Measurements from ENCODE around the gene NFAM1. TPM values are rescaled to one million over a fixed set of nuclear protein-coding genes. Genes with fewer than 3 reads are reported as not detected.

The NFAM1 gene
- total and polyA plus RNA-seq, 2 experiments from 2014 or later: 0.53 to 1.0 TPM

GRCh38 chr22:42452916-42453315 is 20.7 kb upstream of the NFAM1 start:
- no peaks in the 10 kb centered on the region for H3K9me3 ChIP-seq (ENCODE audit: low read depth)
- H3K4me3 ChIP-seq: no peak overlapping the region
- no peak overlapping the region for H2AFZ ChIP-seq
- no peaks in the 10 kb centered on the region for H3K9me2 ChIP-seq (replicated peaks; ENCODE audit: insufficient read depth)
- H4K20me1 ChIP-seq (ENCODE audit: insufficient read depth, poor library complexity, severe bottlenecking): no peaks in the 10 kb centered on the region
- no peaks in the 10 kb centered on the region for H3K36me3 ChIP-seq (replicated peaks; ENCODE audit: insufficient read depth, low read depth)
- WGBS (ENCODE audit: low lambda C conversion rate, missing lambda C conversion rate): 85% methylated on average over 6 of the region's 6 CpGs
- no peak overlapping the region for H3K4me2 ChIP-seq
- H3K27ac ChIP-seq: no peak overlapping the region
- H3K27me3 ChIP-seq: no peaks in the 10 kb centered on the region
- no peak for TF ChIP-seq EZH2 (IDR thresholded peaks at IDR 0.05; ENCODE audit: borderline replicate concordance)
- no peak for TF ChIP-seq CTCF (IDR thresholded peaks at IDR 0.05; ENCODE audit: poor library complexity)
- TF ChIP-seq EZH2phosphoT487 (IDR thresholded peaks at IDR 0.05; ENCODE audit: low read depth, severe bottlenecking, unreplicated experiment): no peak
- DNase-seq (ENCODE audit: low spot score): no peak
- H3K4me1 ChIP-seq (ENCODE audit: insufficient read depth): no peaks in the 10 kb centered on the region
- H3K79me2 ChIP-seq: no peaks in the 10 kb centered on the region

GRCh38 chr22:42452456-42452855 is 20.3 kb upstream of the NFAM1 start:
- Histone ChIP-seq H3K4me1 (ENCODE audit: insufficient read depth) (no peaks in the 10 kb centered on the region), H3K9me2 (replicated peaks; ENCODE audit: insufficient read depth) (no peaks in the 10 kb centered on the region), H3K4me2 (no peak overlapping the region), H2AFZ (no peak overlapping the region), H3K79me2 (no peaks in the 10 kb centered on the region), H3K27me3 (no peaks in the 10 kb centered on the region), H4K20me1 (ENCODE audit: insufficient read depth, poor library complexity, severe bottlenecking) (no peaks in the 10 kb centered on the region), H3K27ac (no peak overlapping the region), H3K9me3 (ENCODE audit: low read depth) (no peaks in the 10 kb centered on the region), H3K36me3 (replicated peaks; ENCODE audit: insufficient read depth, low read depth) (no peaks in the 10 kb centered on the region), H3K4me3 (no peak overlapping the region)
- no peak for DNase-seq (ENCODE audit: low spot score)
- TF ChIP-seq EZH2 (IDR thresholded peaks at IDR 0.05; ENCODE audit: borderline replicate concordance) (no peak), CTCF (IDR thresholded peaks at IDR 0.05; ENCODE audit: poor library complexity) (no peak), EZH2phosphoT487 (IDR thresholded peaks at IDR 0.05; ENCODE audit: low read depth, severe bottlenecking, unreplicated experiment) (no peak)
- 92% methylated on average over 10 of the region's 11 CpGs for WGBS (ENCODE audit: low lambda C conversion rate, missing lambda C conversion rate)

GRCh38 chr22:42451499-42452145 is 19.4 kb upstream of the NFAM1 start:
- no peaks in the 10 kb centered on the region for H3K9me2 ChIP-seq (replicated peaks; ENCODE audit: insufficient read depth)
- no peak overlapping the region for H2AFZ ChIP-seq
- H3K27ac ChIP-seq: no peak overlapping the region
- H3K36me3 ChIP-seq (replicated peaks; ENCODE audit: insufficient read depth, low read depth): no peaks in the 10 kb centered on the region
- H3K9me3 ChIP-seq (ENCODE audit: low read depth): no peaks in the 10 kb centered on the region
- no peaks in the 10 kb centered on the region for H3K4me1 ChIP-seq (ENCODE audit: insufficient read depth)
- 85% methylated on average over 10 of the region's 11 CpGs for WGBS (ENCODE audit: low lambda C conversion rate, missing lambda C conversion rate)
- no peak overlapping the region for H3K4me2 ChIP-seq
- no peak for TF ChIP-seq CTCF (IDR thresholded peaks at IDR 0.05; ENCODE audit: poor library complexity)
- TF ChIP-seq EZH2 (IDR thresholded peaks at IDR 0.05; ENCODE audit: borderline replicate concordance): no peak
- TF ChIP-seq EZH2phosphoT487 (IDR thresholded peaks at IDR 0.05; ENCODE audit: low read depth, severe bottlenecking, unreplicated experiment): no peak
- no peaks in the 10 kb centered on the region for H4K20me1 ChIP-seq (ENCODE audit: insufficient read depth, poor library complexity, severe bottlenecking)
- no peaks in the 10 kb centered on the region for H3K27me3 ChIP-seq
- DNase-seq (ENCODE audit: low spot score): no peak
- no peaks in the 10 kb centered on the region for H3K79me2 ChIP-seq
- H3K4me3 ChIP-seq: no peak overlapping the region
